OCI-LY7 (cell line): ENCODE measurements around the gene DIAPH3.

Experiments used
- EZH2phosphoT487 ChIP-seq: fragments of 200-600 bp; sonication (generic); IDR thresholded peaks from 2 replicates; pipeline ENCODE4 v1.6.1; 2018; ENCODE audit warnings: low read depth, borderline replicate concordance, mild to moderate bottlenecking, mixed run types, antibody characterized with exemption, low read length, moderate library complexity, mixed read lengths
- TF ChIP-seq, protein P1 (sequence below): fragments of 200-600 bp; sonication (generic); conservative IDR thresholded peaks from 2 replicates; pipeline ENCODE4 v1.5.1; 2014; ENCODE audit warnings: mild to moderate bottlenecking, antibody characterized with exemption, low read length, moderate library complexity, mixed read lengths

DNA sequence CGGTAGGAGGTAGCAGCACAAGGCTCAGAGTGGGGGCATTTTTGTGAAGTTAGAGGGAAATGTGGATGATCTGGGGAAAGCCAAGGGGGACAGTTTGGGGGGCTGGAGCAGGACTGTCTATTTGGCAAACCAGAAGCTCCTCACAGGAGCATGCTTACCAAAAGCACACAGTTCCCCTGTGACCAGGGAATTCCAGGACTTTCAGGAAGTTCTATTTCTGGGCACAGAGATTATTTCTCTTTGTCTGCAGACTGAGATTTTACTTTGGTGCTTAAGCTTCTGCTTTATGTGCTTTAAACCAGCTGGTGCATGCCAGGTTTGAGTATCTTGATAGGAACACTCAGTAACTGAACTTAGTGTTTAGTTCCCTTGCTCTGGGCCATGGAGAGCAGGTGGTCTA lies 525.3 kb downstream of the DIAPH3 start:
- TF ChIP-seq, protein P1, sequence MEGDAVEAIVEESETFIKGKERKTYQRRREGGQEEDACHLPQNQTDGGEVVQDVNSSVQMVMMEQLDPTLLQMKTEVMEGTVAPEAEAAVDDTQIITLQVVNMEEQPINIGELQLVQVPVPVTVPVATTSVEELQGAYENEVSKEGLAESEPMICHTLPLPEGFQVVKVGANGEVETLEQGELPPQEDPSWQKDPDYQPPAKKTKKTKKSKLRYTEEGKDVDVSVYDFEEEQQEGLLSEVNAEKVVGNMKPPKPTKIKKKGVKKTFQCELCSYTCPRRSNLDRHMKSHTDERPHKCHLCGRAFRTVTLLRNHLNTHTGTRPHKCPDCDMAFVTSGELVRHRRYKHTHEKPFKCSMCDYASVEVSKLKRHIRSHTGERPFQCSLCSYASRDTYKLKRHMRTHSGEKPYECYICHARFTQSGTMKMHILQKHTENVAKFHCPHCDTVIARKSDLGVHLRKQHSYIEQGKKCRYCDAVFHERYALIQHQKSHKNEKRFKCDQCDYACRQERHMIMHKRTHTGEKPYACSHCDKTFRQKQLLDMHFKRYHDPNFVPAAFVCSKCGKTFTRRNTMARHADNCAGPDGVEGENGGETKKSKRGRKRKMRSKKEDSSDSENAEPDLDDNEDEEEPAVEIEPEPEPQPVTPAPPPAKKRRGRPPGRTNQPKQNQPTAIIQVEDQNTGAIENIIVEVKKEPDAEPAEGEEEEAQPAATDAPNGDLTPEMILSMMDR = no peak
- no peak for TF ChIP-seq EZH2phosphoT487
